SKM-1 (cell line): Measurements from ENCODE around the gene LNX1.
"Not testable (repeated sequence)": the region's sequence is repeated elsewhere in the genome, so short reads cannot be mapped to it uniquely, and the experiment has no call there.

ENCODE experiments used
- DNase-seq: peaks from one replicate; lab custom pipeline; 2025; ENCODE audit not compliant: unreplicated experiment; lab: John Stamatoyannopoulos, UW

The LNX1 gene

DNA sequence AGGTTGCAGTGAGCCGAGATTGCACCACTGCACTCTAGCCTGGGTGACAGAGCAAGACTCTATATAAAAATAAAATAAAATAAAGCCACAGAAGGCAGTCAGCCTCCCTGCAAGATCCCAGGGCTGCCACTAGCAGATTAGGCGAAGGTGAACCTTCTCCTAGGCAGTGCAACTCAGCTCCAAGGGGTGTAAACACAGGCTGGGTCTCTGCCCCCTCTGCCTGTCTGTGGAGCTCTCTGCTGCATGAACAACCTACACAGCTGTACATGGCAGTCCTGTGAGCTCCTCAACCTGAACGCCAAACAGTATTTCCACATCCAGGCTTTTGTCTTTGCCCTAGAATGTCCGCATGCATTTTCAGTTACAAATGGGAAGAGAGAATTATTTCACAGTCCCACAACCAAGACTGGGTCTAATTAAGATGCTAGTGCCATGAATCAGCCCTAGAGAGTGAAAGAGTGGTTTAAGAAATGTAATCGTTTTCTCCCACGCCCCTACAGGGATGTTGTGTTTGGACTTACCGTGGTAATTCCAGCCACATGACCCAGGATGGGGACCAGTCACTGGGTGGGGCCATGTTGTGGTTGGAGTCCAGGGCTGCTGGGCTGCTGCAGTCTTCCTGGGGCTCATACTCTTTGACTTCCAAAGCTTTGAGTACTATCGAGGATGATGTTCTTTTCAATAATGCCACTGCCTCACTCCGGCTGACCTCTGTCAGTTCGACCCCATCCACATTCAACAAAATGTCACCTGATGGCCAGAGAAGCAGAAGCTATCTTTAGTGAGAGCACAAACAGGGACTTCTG is 114.9 kb downstream of the LNX1 start:
- DNase-seq: no peak

GRCh38 chr4:53466576-53466975 is 124.7 kb downstream of the LNX1 start:
- not testable (repeated sequence) for DNase-seq

GRCh38 chr4:53465891-53466290 is 125.4 kb downstream of the LNX1 start:
- DNase-seq: no peak

- DNase-seq: no peak
These were observed 126.0 kb downstream of the LNX1 start for GRCh38 chr4:53465281-53465680.

DNA sequence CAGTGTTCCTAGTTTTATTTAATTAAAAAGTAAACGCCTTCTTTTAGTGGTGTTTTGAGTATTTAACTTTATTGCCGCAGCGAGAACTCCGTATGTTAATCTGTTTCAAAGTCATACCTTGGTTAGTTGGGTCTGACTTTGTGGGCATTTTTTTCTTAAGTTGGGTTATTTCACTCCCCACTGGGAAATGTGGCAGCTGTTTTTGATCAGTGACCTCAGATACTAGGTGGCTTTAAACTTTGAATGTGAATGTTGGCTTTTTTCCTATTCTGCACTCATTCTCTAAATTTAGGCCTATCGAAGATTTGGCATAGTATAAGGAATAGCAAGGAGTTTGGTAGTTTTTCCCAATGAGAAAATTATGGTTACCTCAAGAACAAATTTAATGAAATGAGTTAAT is 127.9 kb downstream of the LNX1 start:
- DNase-seq: no peak

GRCh38 chr4:53461244-53461643 is 130.0 kb downstream of the LNX1 start:
- no peak for DNase-seq

GRCh38 chr4:53459548-53459947 is 131.7 kb downstream of the LNX1 start:
- DNase-seq: no peak

DNA sequence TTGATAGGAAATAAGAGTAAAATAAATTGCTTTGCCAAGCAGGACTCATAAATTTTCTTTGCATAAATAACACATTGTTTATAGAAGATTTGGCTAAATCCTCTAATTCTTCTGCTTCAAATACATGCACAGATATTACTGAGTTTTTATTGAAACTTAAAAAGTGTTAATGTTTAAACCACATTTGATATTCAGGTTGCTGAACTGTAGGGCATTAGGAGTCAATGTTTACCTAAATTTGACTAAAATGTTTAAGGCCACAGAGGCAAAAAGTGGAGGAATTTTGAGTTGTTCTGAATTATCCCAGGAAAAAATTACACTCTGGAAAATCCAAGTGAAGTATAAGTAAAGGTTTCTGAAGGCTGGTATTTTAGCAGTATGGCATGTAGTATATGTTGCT is 135.1 kb downstream of the LNX1 start:
- no peak for DNase-seq

DNA sequence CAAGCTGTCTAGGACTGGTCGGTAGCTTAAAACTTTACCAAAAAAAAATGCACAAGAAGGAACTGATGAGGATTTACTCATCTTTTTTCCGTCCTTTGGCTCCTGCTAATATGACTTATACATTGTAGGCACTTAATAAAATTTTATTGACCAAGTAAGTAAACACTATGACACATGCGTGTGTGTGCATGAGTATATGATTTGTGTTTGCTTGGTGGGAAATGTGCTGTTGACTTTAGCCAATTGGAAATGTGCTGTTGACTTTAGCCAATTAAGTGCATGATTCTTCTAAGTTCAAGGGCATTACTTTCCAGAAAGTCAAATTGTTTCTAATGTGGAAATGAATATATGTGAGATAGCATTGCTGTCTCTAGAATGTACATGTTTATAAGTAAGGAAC is 135.5 kb downstream of the LNX1 start:
- no peak for DNase-seq

DNA sequence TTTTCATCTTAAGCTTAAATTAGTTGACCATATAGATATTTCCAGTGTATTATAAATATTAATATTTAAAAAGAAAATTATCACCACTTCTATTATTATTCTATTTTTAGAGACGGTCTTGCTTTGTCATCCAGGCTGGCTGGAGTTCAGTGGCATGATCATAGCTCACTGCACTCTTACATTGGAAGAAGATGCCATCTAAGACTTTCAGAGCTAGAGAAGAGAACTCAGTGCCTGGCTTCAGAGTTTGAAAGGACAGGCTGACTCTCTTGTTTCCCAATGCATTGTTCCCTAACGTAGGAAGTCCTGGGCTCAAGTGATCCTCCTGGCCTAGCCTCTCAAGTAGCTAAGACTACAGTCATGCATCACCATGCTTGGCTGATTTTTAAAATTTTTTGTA is 137.9 kb downstream of the LNX1 start:
- no peak for DNase-seq

DNA sequence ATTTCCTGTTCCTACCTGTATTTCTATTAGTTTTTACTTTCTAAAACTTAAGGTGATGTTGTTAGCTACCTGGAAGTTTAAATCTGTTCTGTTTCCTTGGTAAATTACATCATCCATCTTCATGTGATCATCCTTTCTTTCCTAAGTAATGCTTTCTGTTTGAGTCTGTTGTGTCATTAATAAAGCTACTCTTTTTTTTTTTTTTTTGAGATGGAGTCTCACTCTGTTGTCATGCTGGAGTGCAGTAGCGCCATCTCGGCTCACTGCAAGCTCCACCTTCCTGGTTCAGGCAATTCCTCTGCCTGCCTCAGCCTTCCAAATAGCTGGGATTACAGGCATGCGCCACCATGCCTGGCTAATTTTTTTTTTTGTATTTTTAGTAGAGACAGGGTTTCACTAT is 140.5 kb downstream of the LNX1 start:
- no peak for DNase-seq

- DNase-seq: no peak
These were observed 146.3 kb downstream of the LNX1 start for GRCh38 chr4:53444954-53445353.

GRCh38 chr4:53441564-53441963 is 149.7 kb downstream of the LNX1 start:
- no peak for DNase-seq

DNA sequence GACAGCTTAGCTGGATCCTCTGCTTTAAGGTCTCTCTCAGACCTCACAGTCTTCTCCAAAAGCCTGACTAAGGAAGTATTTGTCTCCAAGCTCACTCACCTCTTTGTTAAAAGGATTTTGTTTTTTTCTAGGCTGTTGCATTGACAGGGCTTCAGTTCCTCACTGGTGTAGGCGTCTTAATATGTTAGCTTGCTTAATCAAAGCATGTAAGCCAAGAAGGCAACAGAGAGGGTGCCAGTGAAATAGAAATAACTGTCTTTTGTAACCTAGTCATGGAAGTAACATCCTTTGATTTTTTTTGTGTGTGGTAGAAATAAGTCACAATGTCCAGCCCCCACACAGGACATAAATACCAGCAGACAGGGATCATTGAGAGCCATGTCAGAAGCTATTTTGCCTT is 155.0 kb downstream of the LNX1 start:
- no peak for DNase-seq

- no peak for DNase-seq
These were observed 158.5 kb downstream of the LNX1 start for GRCh38 chr4:53432528-53433424.

DNA sequence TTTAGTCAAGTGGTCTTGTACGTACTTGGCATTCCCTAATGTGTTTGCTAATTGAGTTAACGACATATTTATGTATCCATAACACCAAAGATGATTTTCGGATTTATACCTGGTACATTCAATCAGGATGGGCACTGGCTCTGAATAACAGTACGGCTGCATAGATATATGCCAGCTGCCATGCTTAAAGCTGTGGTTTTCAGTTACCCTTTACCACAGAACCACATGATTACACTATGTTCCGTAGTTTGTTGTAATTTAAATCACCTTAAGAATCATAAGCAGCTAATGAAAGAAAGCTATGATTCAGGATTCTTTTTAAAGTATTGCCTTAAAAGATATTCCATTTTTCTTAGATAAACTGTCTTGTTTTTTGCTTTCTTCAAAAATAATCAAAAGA is 160.2 kb downstream of the LNX1 start:
- DNase-seq: no peak

GRCh38 chr4:53427366-53427765 is 163.9 kb downstream of the LNX1 start:
- no peak for DNase-seq

DNA sequence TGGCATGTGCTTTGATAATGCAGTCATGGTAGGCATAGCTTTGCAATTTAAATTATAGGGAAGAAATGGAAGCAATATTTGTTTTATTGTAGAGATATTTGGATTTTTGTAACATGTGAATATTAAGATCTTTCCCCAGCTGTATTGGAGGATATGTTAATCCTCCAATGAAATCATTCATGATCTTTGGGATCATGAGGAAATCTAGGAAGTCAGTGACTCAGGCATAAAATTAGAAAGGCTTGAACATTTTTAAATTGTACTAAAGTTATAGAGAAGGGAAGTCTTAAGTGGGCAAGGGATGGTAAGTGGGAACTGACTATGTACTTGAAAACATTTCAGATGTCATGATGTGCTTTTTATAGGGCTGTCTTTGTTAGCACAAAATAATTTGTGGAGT is 167.0 kb downstream of the LNX1 start:
- DNase-seq: no peak

DNA sequence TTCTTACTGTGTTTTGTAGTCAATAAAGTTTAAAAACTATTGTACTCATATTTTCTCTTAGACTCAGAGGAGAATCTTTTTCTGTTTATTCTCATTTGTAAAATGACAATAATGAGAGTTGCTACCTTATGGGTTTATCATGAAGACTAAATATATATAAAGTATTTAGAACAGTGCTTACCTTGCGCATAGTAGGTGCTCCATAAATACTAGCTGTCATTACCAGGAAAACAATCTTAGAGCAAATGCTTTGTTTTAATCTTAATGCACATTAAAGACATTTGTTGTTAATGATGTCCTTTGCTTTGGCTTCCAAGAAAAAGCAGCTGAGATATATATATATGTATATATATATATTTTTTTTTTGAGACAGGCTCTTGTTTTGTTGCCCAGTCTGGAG is 168.9 kb downstream of the LNX1 start:
- no peak for DNase-seq

DNA sequence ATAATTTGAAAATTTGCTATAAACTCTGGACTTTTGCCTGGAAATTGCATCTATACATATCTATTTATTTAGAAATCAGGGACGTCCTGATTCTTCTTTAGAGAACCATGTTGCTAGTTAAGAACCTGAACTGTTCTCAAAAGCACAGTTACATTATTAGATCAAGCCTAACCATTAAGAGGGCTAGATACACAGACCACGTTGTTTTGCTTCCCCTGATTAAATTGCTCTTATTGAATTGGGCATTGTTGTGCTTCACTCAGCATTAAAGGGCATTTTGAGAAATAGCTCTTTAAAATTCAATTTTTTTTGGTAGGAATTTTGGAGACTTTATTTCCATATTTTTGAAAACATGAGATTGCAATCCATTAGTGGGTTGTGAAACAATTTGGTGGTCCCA is 169.5 kb downstream of the LNX1 start:
- DNase-seq: no peak

GRCh38 chr4:53419208-53419607 is 172.1 kb downstream of the LNX1 start:
- DNase-seq: no peak

- DNase-seq: not testable (repeated sequence)
These were observed 181.8 kb downstream of the LNX1 start for GRCh38 chr4:53409479-53409878.
